K562 (cell line): ENCODE measurements around the gene SOSTDC1. TPM values are rescaled to one million over a fixed set of nuclear protein-coding genes. Genes with fewer than 3 reads are reported as not detected.

ENCODE experiments used
- ERF ChIP-seq: fragments of 450-650 bp; formaldehyde crosslinking; IDR thresholded peaks from 2 replicates; pipeline ENCODE4 v1.4.0; 2020; ENCODE audit warnings: mild to moderate bottlenecking, mixed read lengths
- ETS2 ChIP-seq: IDR thresholded peaks from 2 replicates; pipeline ENCODE4 v1.6.1; 2016; ENCODE audit warnings: borderline replicate concordance, missing genetic modification characterization, mild to moderate bottlenecking, moderate library complexity, missing compliant biosample characterization; ENCODE audit not compliant: poor library complexity, severe bottlenecking
- EZH2 ChIP-seq: IDR thresholded peaks from 2 replicates; pipeline ENCODE4 v1.6.1; 2012; ENCODE audit warnings: low read depth, mild to moderate bottlenecking, inconsistent platforms, low read length, borderline replicate concordance
- HDAC1 ChIP-seq, 2 experiments: fragments of 450-650 bp; IDR thresholded peaks; 2 replicates each; pipeline ENCODE4 v1.6.1; 2016 to 2017; ENCODE audit warnings: inconsistent platforms in 1 of 2, mild to moderate bottlenecking in 1 of 2, moderate library complexity in 1 of 2
- HEY1 ChIP-seq: fragments of 250-450 bp; sonication (Bioruptor Pico); IDR thresholded peaks from 2 replicates; pipeline ENCODE4 v1.5.0; 2020; ENCODE audit warnings: mild to moderate bottlenecking, moderate library complexity, borderline replicate concordance
- LEF1 ChIP-seq: fragments of 450-650 bp; IDR thresholded peaks from 2 replicates; pipeline ENCODE4 v1.6.1; 2016; ENCODE audit warnings: mild to moderate bottlenecking
- MXI1 ChIP-seq: IDR thresholded peaks from 2 replicates; pipeline ENCODE4 v1.6.1; 2011; ENCODE audit warnings: low read depth, mild to moderate bottlenecking, improper control_type of control experiment, low read length
- MYC ChIP-seq, 2 experiments: fragments of 250-450 bp in 1 of 2; sonication (Bioruptor Pico) in 1 of 2; IDR thresholded peaks; 2 replicates each; pipeline versions ENCODE4 v1.5.1 to v1.6.1; 2012 to 2021; ENCODE audit warnings: low read depth in 2 of 2, borderline replicate concordance in 1 of 2, improper control_type of control experiment in 1 of 2, low read length in 1 of 2, mild to moderate bottlenecking in 1 of 2, moderate library complexity in 1 of 2
- NFXL1 ChIP-seq: fragments of 450-650 bp; formaldehyde crosslinking; IDR thresholded peaks from 2 replicates; pipeline ENCODE4 v1.4.0; 2021; ENCODE audit warnings: mild to moderate bottlenecking
- NR2C1 ChIP-seq, 2 experiments: fragments of 450-650 bp; IDR thresholded peaks; 2 replicates each; pipeline ENCODE4 v1.6.1; 2017; ENCODE audit warnings: mild to moderate bottlenecking in 2 of 2, antibody characterized with exemption in 1 of 2, inconsistent platforms in 1 of 2, missing compliant biosample characterization in 1 of 2, missing genetic modification characterization in 1 of 2
- POLR3A ChIP-seq: IDR thresholded peaks from 2 replicates; pipeline ENCODE4 v1.6.1; 2011; ENCODE audit warnings: borderline replicate concordance, mild to moderate bottlenecking, moderate library complexity; ENCODE audit not compliant: insufficient read length, insufficient read depth; ENCODE audit errors: extremely low read depth
- RAD51 ChIP-seq: fragments of 450-650 bp; IDR thresholded peaks from 2 replicates; pipeline ENCODE4 v1.7.1; 2016; ENCODE audit warnings: low read depth, mild to moderate bottlenecking, borderline replicate concordance
- RBM34 ChIP-seq: fragments of 200-400 bp; formaldehyde crosslinking; IDR thresholded peaks from 2 replicates; pipeline ENCODE4 v1.6.1; 2018; ENCODE audit warnings: low read length, borderline replicate concordance; ENCODE audit not compliant: insufficient read depth
- RCOR1 ChIP-seq, 2 experiments: IDR thresholded peaks; 2 replicates each; pipeline ENCODE4 v1.6.1; 2012; ENCODE audit warnings: low read depth in 2 of 2, low read length in 2 of 2, borderline replicate concordance in 1 of 2, improper control_type of control experiment in 1 of 2
- SMAD4 ChIP-seq: fragments of 250-450 bp; sonication (Bioruptor Pico); conservative IDR thresholded peaks from 2 replicates; pipeline ENCODE4 v1.8.0; 2021; ENCODE audit warnings: inconsistent platforms, mild to moderate bottlenecking, moderate library complexity
- SMARCA4 ChIP-seq: fragments of 450-650 bp; IDR thresholded peaks from 2 replicates; pipeline ENCODE4 v1.6.1; 2016
- TARDBP ChIP-seq: fragments of 450-650 bp; IDR thresholded peaks from 2 replicates; pipeline ENCODE4 v1.6.1; 2016
- TCF7 ChIP-seq: sonication (generic); IDR thresholded peaks from 2 replicates; pipeline ENCODE4 v1.6.1; 2016; ENCODE audit warnings: antibody characterized with exemption, borderline replicate concordance
- TRIM25 ChIP-seq: fragments of 450-650 bp; IDR thresholded peaks from 2 replicates; pipeline ENCODE4 v1.7.0; 2016; ENCODE audit warnings: borderline replicate concordance
- ZFP1 ChIP-seq: fragments of 450-650 bp; formaldehyde crosslinking; IDR thresholded peaks from 2 replicates; pipeline ENCODE4 v1.4.0; 2020; ENCODE audit warnings: mild to moderate bottlenecking, mixed read lengths
- ZNF239 ChIP-seq: fragments of 250-450 bp; sonication (Bioruptor Pico); IDR thresholded peaks from 2 replicates; pipeline ENCODE4 v1.4.0; 2020; ENCODE audit warnings: mild to moderate bottlenecking
- polyA plus RNA-seq, 8 experiments: library from polyadenylated mRNA; depleted of rRNA in 4 of 8; stranded (reverse) in 5 of 8; unstranded in 3 of 8; fragments of >200 nt; fragmentation: Nextera tagmentation in 2 of 8; fragmentation: Illumina TruSeq in 1 of 8; extraction: Ambion mirVana in 2 of 8; extraction: Trizol in 1 of 8; gene quantifications; 2 replicates each; pipeline versions ENCODE4 v1.2.1 to v1.2.3, GENCODE V29; 2011 to 2014; ENCODE audit warnings: inconsistent platforms in 1 of 8, missing spikeins in 1 of 8
- total RNA-seq, 7 experiments: library from RNA; depleted of rRNA in 6 of 7; stranded (reverse); fragments of >200 nt in 6 of 7; fragmentation: Illumina TruSeq in 2 of 7; extraction: Trizol in 2 of 7; gene quantifications; 2 replicates each; pipeline versions ENCODE4 v1.2.1 to v1.2.3, GENCODE V29; 2011 to 2021; ENCODE audit warnings: low replicate concordance in 1 of 7
- TF ChIP-seq, protein P1 (sequence below): fragments of 450-650 bp; IDR thresholded peaks from 2 replicates; pipeline ENCODE4 v1.6.1; 2016; ENCODE audit warnings: antibody characterized with exemption

Gene SOSTDC1
- total and polyA plus RNA-seq, 9 of the 15 experiments (the other 6 are each of a cell fraction or from before 2014, with no cell fraction given) = 8.3 to 48.6 (median 15.9) TPM

DNA sequence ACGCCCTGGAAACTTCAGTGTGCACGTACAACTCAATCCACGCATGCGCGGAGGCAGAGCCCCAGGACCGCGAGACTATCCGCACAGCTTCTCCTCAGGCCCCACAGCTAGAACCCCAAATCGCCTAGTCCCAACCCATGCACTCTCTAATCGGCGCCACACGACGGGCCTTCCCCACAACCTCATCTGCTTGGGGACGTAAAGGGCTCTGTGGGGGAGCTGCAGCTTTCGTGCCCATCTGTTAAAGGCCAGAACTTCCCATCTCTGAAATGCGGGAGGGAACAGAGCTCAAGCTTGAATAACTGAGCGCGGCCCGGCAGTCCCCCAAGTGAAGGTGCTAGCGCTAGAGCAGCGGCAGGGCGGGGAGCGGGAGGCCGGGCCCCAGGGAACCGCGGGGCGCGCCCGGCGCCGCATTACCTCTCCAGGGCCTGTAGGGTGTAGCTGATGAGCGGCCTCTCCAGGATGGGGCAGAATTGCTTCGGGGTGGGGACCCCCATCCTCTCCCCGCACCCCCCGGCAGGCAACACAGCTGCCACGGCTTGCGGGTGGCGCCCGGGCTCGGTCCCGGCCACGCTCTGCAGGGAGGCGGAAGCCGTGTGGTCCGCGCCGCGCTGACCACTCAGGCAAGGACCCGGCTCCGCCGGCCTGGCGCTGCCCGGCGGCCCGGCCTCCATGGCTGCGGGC, 44.7 kb downstream of the SOSTDC1 start (continued):
- no peak for TF ChIP-seq ZFP1 (CRISPR knock-in tag)
- TF ChIP-seq POLR3A = no peak
- peak in 1 of 2 experiments; percentile 4; a peak in 1 of 4 replicates for TF ChIP-seq RCOR1 (IDR thresholded peaks at IDR 0.05; ENCODE audit: borderline replicate concordance in 1 of 2, low read depth in 2 of 2, low read length in 2 of 2)
- 0 out of 2 replicates have a peak, but pooled peaks have one; percentile 21 for TF ChIP-seq TRIM25
- no peak for TF ChIP-seq NFXL1 (CRISPR knock-in tag)
- peak in 1 of 2 experiments; percentile 26; a peak in 1 of 4 replicates for TF ChIP-seq HDAC1 (IDR thresholded peaks at IDR 0.05)
- TF ChIP-seq ZNF239 (CRISPR knock-in tag) = no peak
- peak; percentile 39 for TF ChIP-seq MYC (IDR thresholded peaks at IDR 0.05; ENCODE audit: low read depth, low read length)
- TF ChIP-seq MYC (CRISPR knock-in tag; IDR thresholded peaks at IDR 0.05; ENCODE audit: borderline replicate concordance, low read depth) = peak; percentile 47; the same call in 1 of the 2 replicates
- TF ChIP-seq TCF7 = no peak
- TF ChIP-seq HEY1 = no peak
- no peak for TF ChIP-seq RBM34
- no peak for TF ChIP-seq ERF (CRISPR knock-in tag)
- TF ChIP-seq, protein P1, sequence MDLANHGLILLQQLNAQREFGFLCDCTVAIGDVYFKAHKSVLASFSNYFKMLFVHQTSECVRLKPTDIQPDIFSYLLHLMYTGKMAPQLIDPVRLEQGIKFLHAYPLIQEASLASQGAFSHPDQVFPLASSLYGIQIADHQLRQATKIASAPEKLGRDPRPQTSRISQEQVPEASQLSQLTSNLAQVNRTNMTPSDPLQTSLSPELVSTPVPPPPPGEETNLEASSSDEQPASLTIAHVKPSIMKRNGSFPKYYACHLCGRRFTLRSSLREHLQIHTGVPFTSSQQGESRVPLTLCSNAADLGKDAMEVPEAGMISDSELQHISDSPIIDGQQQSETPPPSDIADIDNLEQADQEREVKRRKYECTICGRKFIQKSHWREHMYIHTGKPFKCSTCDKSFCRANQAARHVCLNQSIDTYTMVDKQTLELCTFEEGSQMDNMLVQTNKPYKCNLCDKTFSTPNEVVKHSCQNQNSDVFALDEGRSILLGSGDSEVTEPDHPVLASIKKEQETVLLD = peak; percentile 93
- no peak for TF ChIP-seq ETS2 (tag)
- TF ChIP-seq SMAD4 (CRISPR knock-in tag) = peak; percentile 34; the same call in 1 of the 2 replicates
- peak; percentile 59; the same call in 1 of the 2 replicates for TF ChIP-seq TARDBP
- no peak for TF ChIP-seq RAD51
- no peak for TF ChIP-seq MXI1
- peak; percentile 52 for TF ChIP-seq LEF1
- TF ChIP-seq EZH2 = no peak
- no peak for TF ChIP-seq NR2C1 (IDR thresholded peaks at IDR 0.05)
- no peak for TF ChIP-seq NR2C1 (tag; IDR thresholded peaks at IDR 0.05)
- TF ChIP-seq SMARCA4 = peak; percentile 59; the same call in 1 of the 2 replicates
